22Rv1 (cell line): ENCODE measurements around the gene YBX2.
A peak's percentile ranks its signal among the peaks of the same experiment; 100 is the strongest.

Source experiments
- H3K27ac ChIP-seq: fragments of 450-650 bp; 2 replicates; pipeline ENCODE4 v1.5.1; 2017
- ZFX ChIP-seq: fragments of 450-650 bp; IDR thresholded peaks from 2 replicates; pipeline ENCODE4 v1.6.1; 2017; ENCODE audit warnings: antibody characterized with exemption, borderline replicate concordance
- TF ChIP-seq, protein P1 (sequence below): fragments of 450-650 bp; IDR thresholded peaks from 2 replicates; pipeline ENCODE4 v1.5.1; 2017; ENCODE audit warnings: mild to moderate bottlenecking

The YBX2 gene

DNA sequence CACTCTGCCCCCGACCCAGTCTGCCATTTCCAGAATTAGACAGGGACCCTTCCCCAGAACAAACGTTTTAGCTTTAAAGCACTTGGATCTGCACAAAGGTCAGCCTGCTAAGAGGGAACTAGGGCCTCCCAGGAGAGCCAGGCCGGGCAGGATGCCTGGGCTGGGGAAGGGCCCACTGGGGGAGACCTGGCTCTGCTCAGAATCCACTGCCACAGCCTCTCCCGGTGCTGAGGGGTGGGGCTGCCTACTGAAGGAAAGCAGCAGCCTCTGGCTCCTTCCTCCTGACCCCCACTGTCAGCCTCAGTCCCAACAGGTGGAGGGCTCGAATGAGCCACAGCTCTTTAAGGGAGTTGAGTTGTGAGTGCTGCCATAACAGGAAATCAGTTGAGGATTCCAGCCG, 1.7 kb downstream of the YBX2 start:
- peak overlapping the region; percentile 100; the same call in 1 of the 2 replicates for H3K27ac ChIP-seq
- TF ChIP-seq, protein P1, sequence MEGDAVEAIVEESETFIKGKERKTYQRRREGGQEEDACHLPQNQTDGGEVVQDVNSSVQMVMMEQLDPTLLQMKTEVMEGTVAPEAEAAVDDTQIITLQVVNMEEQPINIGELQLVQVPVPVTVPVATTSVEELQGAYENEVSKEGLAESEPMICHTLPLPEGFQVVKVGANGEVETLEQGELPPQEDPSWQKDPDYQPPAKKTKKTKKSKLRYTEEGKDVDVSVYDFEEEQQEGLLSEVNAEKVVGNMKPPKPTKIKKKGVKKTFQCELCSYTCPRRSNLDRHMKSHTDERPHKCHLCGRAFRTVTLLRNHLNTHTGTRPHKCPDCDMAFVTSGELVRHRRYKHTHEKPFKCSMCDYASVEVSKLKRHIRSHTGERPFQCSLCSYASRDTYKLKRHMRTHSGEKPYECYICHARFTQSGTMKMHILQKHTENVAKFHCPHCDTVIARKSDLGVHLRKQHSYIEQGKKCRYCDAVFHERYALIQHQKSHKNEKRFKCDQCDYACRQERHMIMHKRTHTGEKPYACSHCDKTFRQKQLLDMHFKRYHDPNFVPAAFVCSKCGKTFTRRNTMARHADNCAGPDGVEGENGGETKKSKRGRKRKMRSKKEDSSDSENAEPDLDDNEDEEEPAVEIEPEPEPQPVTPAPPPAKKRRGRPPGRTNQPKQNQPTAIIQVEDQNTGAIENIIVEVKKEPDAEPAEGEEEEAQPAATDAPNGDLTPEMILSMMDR: no peak
- no peak for TF ChIP-seq ZFX

DNA sequence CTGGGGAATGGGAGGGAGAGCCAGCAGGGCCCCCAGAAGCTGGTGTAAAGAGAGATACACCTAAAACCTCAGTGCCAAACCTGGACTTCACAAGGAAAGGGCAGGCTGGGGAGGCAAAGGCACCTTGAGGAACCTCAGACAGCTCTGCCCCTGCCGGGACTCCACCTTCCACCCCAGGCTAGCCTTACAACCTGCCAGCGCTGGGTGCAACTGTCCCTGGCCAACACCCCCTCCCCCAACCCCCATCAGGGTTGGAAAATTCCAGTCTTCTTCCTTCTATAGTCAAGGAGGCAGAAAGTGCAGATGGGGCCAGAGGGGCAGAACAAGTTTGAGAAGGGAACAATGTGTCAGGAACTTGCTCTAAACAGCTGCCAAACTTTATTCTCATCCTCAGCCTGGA, 2.2 kb downstream of the YBX2 start:
- no peak for TF ChIP-seq ZFX
- TF ChIP-seq, protein P1: no peak
- no peak overlapping the region for H3K27ac ChIP-seq

DNA sequence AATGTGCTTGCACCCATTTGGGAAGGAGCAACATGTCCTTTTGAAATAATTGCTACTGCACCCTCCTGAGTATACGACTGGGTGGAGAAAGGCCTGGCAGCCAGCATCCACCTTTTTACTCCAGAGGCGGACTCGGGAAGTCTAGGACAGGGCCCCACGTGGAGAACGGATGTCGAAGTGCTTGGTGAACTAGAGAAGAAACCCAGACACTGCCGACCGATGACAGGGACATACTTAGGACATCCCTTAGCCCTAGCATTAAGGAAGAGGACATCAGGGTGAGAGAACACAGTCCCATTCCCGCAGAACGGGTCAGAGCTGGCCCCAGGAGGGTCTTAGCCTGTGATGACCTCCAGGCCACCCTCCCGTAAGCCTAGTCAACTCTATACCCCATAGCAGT, 3.8 kb downstream of the YBX2 start:
- TF ChIP-seq, protein P1: no peak
- TF ChIP-seq ZFX: no peak

GRCh38 chr17:7290166-7290565, 4.3 kb downstream of the YBX2 start:
- H3K27ac ChIP-seq: no peak overlapping the region
- TF ChIP-seq, protein P1: no peak
- TF ChIP-seq ZFX: no peak

More for the DNA sequence above, 3.8 kb downstream of the YBX2 start:
- no peak overlapping the region for H3K27ac ChIP-seq

DNA sequence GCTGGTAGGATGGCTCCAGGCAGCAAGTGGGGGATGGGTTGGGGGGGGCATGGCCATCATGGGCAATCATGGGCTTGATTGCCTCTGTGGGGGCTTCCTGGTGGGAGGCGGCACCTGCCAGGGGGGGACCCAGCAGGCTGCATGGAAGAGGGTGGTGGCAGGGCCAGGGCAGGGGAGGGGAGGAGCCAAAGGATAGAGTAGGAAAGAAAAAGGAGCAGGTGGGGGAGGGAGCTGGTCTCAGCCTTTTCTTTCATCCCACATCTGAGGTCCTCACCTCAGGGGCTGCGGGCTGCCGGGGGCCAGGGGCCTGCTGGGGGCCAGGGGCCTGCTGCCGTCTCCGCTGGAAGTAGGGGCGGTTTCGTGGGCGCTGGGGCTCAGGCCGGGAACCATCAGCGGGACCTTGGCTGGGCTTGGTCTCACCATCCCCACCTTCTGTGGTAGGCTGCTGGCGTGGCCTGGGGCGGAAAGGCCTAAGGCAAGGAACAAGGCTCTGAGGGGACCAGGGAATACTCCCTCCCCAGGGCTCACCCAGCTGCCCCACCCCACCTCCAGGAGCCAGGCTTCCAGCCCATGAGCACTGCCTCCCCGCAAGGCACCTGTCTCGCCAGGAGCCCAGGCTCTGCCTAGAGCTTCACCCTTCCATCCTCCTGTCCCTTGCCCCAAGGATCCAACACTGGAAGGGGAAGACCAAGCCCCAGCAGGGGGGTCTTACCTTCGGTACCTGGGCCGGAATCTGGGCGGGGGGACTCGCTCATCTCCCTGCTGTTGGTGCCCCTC, 5.0 kb downstream of the YBX2 start:
- TF ChIP-seq, protein P1: no peak
- no peak for TF ChIP-seq ZFX
- H3K27ac ChIP-seq: no peak overlapping the region

- no peak overlapping the region for H3K27ac ChIP-seq
- TF ChIP-seq, protein P1: no peak
- TF ChIP-seq ZFX: no peak
These were observed 8.8 kb downstream of the YBX2 start for GRCh38 chr17:7285679-7286078.

- H3K27ac ChIP-seq: no peak overlapping the region
- TF ChIP-seq, protein P1: no peak
- TF ChIP-seq ZFX: no peak
These were observed 9.5 kb downstream of the YBX2 start for GRCh38 chr17:7284911-7285310.
